Cardiac fibroblast (primary cell): ENCODE results near the gene CILP.
"Not testable (repeated sequence)": the region's sequence is repeated elsewhere in the genome, so short reads cannot be mapped to it uniquely, and the experiment has no call there.

Source experiments
- DNase-seq, 2 donors: peaks; one replicate each; pipeline versions ENCODE4 v3.0.0 to v3.0.0-alpha.2; 2010; ENCODE audit warnings: low read depth in 2 of 2
- H3K4me3 ChIP-seq, 2 donors: replicated peaks in 1 of 2; 1 replicate in 1 of 2; 2 replicates in 1 of 2; pipeline ENCODE4 v1.5.1; 2011; ENCODE audit warnings: low read depth in 2 of 2, low read length in 2 of 2, mild to moderate bottlenecking in 2 of 2, moderate library complexity in 1 of 2
- CTCF ChIP-seq: IDR thresholded peaks from one replicate; pipeline ENCODE4 v1.5.1; 2011; ENCODE audit warnings: low read depth, mild to moderate bottlenecking, low read length, inconsistent platforms

CILP gene

GRCh38 chr15:65196637-65197336 lies 14.5 kb downstream of the CILP start:
- no peak for TF ChIP-seq CTCF
- no peak for DNase-seq
- no peak overlapping the region for H3K4me3 ChIP-seq

DNA sequence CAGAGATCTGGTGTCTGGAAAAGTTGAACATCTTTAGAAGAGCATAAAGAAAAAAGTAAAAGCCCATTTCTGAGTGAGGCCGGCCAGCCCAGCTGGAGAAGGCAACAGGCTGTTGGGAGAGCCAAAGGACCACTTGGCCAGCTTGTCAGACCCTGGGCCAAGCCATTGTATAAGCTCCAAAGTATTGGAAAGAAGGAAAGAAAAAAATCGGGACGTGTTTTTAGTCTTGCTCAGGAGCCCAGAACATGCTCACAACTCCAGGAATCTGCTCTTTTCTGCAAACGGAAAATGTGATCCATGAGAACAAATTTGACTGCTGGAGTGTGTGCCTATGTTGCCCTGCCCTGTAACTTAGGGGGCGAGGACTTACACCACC lies 15.7 kb downstream of the CILP start:
- no peak for TF ChIP-seq CTCF
- H3K4me3 ChIP-seq, result no peak overlapping the region
- no peak for DNase-seq

DNA sequence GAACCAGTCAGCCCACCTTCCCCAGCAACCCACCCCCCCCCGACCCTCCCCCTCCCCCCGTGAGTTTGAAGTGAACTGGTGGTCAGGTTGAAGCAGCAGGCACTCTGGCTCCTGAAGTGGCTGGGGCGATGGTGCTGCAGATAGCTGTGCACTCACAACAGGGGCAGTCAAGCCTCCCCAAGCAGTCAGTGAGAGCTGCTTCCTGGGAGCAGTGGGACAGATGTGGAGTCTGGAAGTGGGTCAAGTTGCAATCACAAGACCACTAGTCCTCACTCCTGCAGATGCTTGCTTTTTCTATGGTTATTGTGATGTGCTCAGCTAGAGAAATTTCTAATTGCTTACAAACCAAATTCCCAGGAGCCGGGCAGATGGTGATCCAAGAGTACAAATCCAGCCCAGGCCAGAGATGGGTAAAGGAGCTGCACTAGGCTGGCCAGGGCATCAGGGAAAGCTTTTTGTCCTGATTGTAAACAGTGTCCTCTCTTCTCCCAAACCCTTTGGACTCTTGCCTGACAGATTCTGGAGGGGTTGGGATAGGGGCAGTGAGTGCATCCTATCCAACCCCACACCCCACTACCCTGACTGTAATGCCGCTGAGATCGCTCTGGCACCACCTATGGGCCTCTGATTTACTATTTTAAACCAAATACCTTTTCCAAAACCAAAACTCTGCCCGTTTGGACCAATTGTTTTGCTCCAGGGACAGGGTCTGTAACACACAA lies 16.3 kb downstream of the CILP start:
- TF ChIP-seq CTCF, result no peak
- no peak for DNase-seq

DNA sequence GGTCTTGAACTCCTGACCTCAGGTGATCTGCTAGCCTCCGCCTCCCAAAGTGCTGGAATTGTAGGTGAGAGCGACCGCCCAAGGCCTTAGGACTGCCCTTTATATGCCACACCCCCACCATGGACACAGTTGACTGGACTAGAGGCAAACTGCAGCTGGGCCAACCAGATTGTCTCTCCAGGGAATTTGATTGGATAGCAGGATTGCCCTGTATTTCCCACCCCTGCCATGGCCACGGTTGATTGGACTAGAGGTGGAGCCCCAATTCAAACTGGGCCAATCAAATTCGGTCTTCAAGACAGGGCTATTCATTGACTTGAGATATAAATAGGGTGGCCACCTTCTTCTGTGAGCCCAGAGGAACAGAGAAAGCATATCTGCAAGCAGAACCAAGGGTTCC lies 19.3 kb downstream of the CILP start:
- DNase-seq, result peak; percentile 18 to 52
- no peak for TF ChIP-seq CTCF
- no peak overlapping the region for H3K4me3 ChIP-seq

More for the DNA sequence above, 16.3 kb downstream of the CILP start:
- H3K4me3 ChIP-seq, result no peak overlapping the region

GRCh38 chr15:65189102-65189740 lies 22.1 kb downstream of the CILP start:
- DNase-seq, result peak; percentile 75 to 78

GRCh38 chr15:65188472-65188871 lies 22.8 kb downstream of the CILP start:
- DNase-seq, result not testable (repeated sequence)

More at GRCh38 chr15:65189102-65189740, 22.1 kb downstream of the CILP start:
- no peak overlapping the region for H3K4me3 ChIP-seq
- peak; percentile 77 for TF ChIP-seq CTCF

More at GRCh38 chr15:65188472-65188871, 22.8 kb downstream of the CILP start:
- not testable (repeated sequence) for H3K4me3 ChIP-seq
